ENCODE measurements around the gene DUSP22.
A peak's percentile ranks its signal among the peaks of the same experiment; 100 is the strongest.

DUSP22 gene

GRCh38 chr6:382883-383810, 90.9 kb downstream of the DUSP22 start:
- no peak for DNase-seq

GRCh38 chr6:383856-384255, 91.6 kb downstream of the DUSP22 start:
- no peak for DNase-seq

GRCh38 chr6:384898-385297, 92.6 kb downstream of the DUSP22 start:
- no peak for DNase-seq

GRCh38 chr6:385614-386013, 93.3 kb downstream of the DUSP22 start:
- DNase-seq = no peak

GRCh38 chr6:386688-387266, 94.5 kb downstream of the DUSP22 start:
- DNase-seq = no peak

GRCh38 chr6:387293-387741, 95.0 kb downstream of the DUSP22 start:
- no peak for DNase-seq

- no peak for DNase-seq
Observed at GRCh38 chr6:388202-388903, 96.1 kb downstream of the DUSP22 start.

- DNase-seq = no peak
Observed at GRCh38 chr6:389143-389542, 96.9 kb downstream of the DUSP22 start.

GRCh38 chr6:389622-390021, 97.3 kb downstream of the DUSP22 start:
- peak; percentile 47 for DNase-seq

- peak; percentile 59 for DNase-seq
Observed at GRCh38 chr6:390914-391558, 98.7 kb downstream of the DUSP22 start.

GRCh38 chr6:391559-392440, 99.5 kb downstream of the DUSP22 start, which contains the start of gene IRF4:
Gene IRF4 (plus strand): TSS chr6:391752. CDS start chr6:393153, 1,401 bp downstream.
- peak; percentile 73 for DNase-seq

GRCh38 chr6:392441-393390, 100.4 kb downstream of the DUSP22 start:
- DNase-seq = peak; percentile 38

- DNase-seq = peak; percentile 25
Observed at GRCh38 chr6:393391-394221, 101.3 kb downstream of the DUSP22 start.

- DNase-seq = no peak
Observed at GRCh38 chr6:394641-395289, 102.5 kb downstream of the DUSP22 start.

- DNase-seq = no peak
Observed at GRCh38 chr6:395432-396125, 103.3 kb downstream of the DUSP22 start.

- no peak for DNase-seq
Observed at GRCh38 chr6:396126-396520, 103.8 kb downstream of the DUSP22 start.

GRCh38 chr6:397056-397455, 104.8 kb downstream of the DUSP22 start:
- DNase-seq = no peak

GRCh38 chr6:397604-398003, 105.3 kb downstream of the DUSP22 start:
- DNase-seq = no peak

GRCh38 chr6:398065-398464, 105.8 kb downstream of the DUSP22 start:
- no peak for DNase-seq
